GM15510 (cell line): ENCODE measurements around the gene IFITM10.

Experiments used
- POLR2A ChIP-seq: IDR thresholded peaks from 3 replicates; pipeline ENCODE4 v1.6.1; 2011; ENCODE audit warnings: borderline replicate concordance; ENCODE audit not compliant: insufficient read length; ENCODE audit errors: extremely low read depth

Gene IFITM10

GRCh38 chr11:1780700-1781592 is 30.6 kb upstream of the IFITM10 start:
- TF ChIP-seq POLR2A: no peak

GRCh38 chr11:1779806-1780699 is 29.7 kb upstream of the IFITM10 start:
- TF ChIP-seq POLR2A: no peak

GRCh38 chr11:1779034-1779805 is 28.8 kb upstream of the IFITM10 start:
- TF ChIP-seq POLR2A: no peak

GRCh38 chr11:1778141-1778911 is 27.9 kb upstream of the IFITM10 start:
- no peak for TF ChIP-seq POLR2A

- TF ChIP-seq POLR2A: no peak
These were observed 27.3 kb upstream of the IFITM10 start for GRCh38 chr11:1777737-1778136.

- TF ChIP-seq POLR2A: no peak
These were observed 26.7 kb upstream of the IFITM10 start for GRCh38 chr11:1776944-1777715.

GRCh38 chr11:1776331-1776851 is 26.0 kb upstream of the IFITM10 start:
- TF ChIP-seq POLR2A: no peak

GRCh38 chr11:1774886-1775285 is 24.5 kb upstream of the IFITM10 start:
- no peak for TF ChIP-seq POLR2A

GRCh38 chr11:1773994-1774550 is 23.7 kb upstream of the IFITM10 start:
- no peak for TF ChIP-seq POLR2A

GRCh38 chr11:1773131-1773993 is 23.0 kb upstream of the IFITM10 start:
- TF ChIP-seq POLR2A: no peak

- no peak for TF ChIP-seq POLR2A
These were observed 22.1 kb upstream of the IFITM10 start for GRCh38 chr11:1772270-1773130.
